ENCODE results near the gene PALLD.
"Not testable (repeated sequence)": the region's sequence is repeated elsewhere in the genome, so short reads cannot be mapped to it uniquely, and the experiment has no call there.

PALLD gene

GRCh38 chr4:168803732-168804131, 306.9 kb downstream of the PALLD start:
- H3K79me2 ChIP-seq (ENCODE audit: insufficient read depth, low read length): no peaks in the 10 kb centered on the region
- H3F3A ChIP-seq (ENCODE audit: insufficient read depth, low read length): no peaks in the 10 kb centered on the region
- no peak overlapping the region for H3K9ac ChIP-seq (ENCODE audit: low read length)
- no peak overlapping the region for H3K4me2 ChIP-seq (ENCODE audit: low read length)
- H2AFZ ChIP-seq (ENCODE audit: low read length): no peak overlapping the region
- no peak for TF ChIP-seq EZH2 (IDR thresholded peaks at IDR 0.05; ENCODE audit: borderline replicate concordance, low read length)
- TF ChIP-seq, protein P1, sequence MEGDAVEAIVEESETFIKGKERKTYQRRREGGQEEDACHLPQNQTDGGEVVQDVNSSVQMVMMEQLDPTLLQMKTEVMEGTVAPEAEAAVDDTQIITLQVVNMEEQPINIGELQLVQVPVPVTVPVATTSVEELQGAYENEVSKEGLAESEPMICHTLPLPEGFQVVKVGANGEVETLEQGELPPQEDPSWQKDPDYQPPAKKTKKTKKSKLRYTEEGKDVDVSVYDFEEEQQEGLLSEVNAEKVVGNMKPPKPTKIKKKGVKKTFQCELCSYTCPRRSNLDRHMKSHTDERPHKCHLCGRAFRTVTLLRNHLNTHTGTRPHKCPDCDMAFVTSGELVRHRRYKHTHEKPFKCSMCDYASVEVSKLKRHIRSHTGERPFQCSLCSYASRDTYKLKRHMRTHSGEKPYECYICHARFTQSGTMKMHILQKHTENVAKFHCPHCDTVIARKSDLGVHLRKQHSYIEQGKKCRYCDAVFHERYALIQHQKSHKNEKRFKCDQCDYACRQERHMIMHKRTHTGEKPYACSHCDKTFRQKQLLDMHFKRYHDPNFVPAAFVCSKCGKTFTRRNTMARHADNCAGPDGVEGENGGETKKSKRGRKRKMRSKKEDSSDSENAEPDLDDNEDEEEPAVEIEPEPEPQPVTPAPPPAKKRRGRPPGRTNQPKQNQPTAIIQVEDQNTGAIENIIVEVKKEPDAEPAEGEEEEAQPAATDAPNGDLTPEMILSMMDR (IDR thresholded peaks at IDR 0.05; ENCODE audit: low read length): no peak
- no peaks in the 10 kb centered on the region for H3K9me2 ChIP-seq (ENCODE audit: low read depth, low read length)
- no peaks in the 10 kb centered on the region for H3K27me3 ChIP-seq (ENCODE audit: insufficient read depth, low read length)
- no peak overlapping the region for H3K4me3 ChIP-seq (ENCODE audit: low read depth, low read length, poor library complexity, severe bottlenecking)
- no peaks in the 10 kb centered on the region for H3K9me3 ChIP-seq (ENCODE audit: low read length)
- no peaks in the 10 kb centered on the region for H3K36me3 ChIP-seq (ENCODE audit: insufficient read depth, low read length)
- H3K27ac ChIP-seq (ENCODE audit: low read depth, low read length, poor library complexity, severe bottlenecking): no peak overlapping the region
- H4K20me1 ChIP-seq (ENCODE audit: insufficient read depth, low read length): no peaks in the 10 kb centered on the region
- no peaks in the 10 kb centered on the region for H3K4me1 ChIP-seq (ENCODE audit: insufficient read depth, low read length, severe bottlenecking)

- Histone ChIP-seq H3K79me2 (ENCODE audit: insufficient read depth, low read length) (no peaks in the 10 kb centered on the region), H3K9ac (ENCODE audit: low read length) (no peak overlapping the region), H3K27me3 (ENCODE audit: insufficient read depth, low read length) (no peaks in the 10 kb centered on the region), H3K9me3 (ENCODE audit: low read length) (no peaks in the 10 kb centered on the region), H3K27ac (ENCODE audit: low read depth, low read length, poor library complexity, severe bottlenecking) (no peak overlapping the region), H3K4me3 (ENCODE audit: low read depth, low read length, poor library complexity, severe bottlenecking) (no peak overlapping the region), H3K9me2 (ENCODE audit: low read depth, low read length) (no peaks in the 10 kb centered on the region), H3F3A (ENCODE audit: insufficient read depth, low read length) (no peaks in the 10 kb centered on the region), H3K4me1 (ENCODE audit: insufficient read depth, low read length, severe bottlenecking) (no peaks in the 10 kb centered on the region), H2AFZ (ENCODE audit: low read length) (no peak overlapping the region), H4K20me1 (ENCODE audit: insufficient read depth, low read length) (no peaks in the 10 kb centered on the region), H3K4me2 (ENCODE audit: low read length) (no peak overlapping the region), H3K36me3 (ENCODE audit: insufficient read depth, low read length) (no peaks in the 10 kb centered on the region)
- TF ChIP-seq EZH2 (IDR thresholded peaks at IDR 0.05; ENCODE audit: borderline replicate concordance, low read length): no peak
- TF ChIP-seq, protein P1 (IDR thresholded peaks at IDR 0.05; ENCODE audit: low read length): no peak
Measured at GRCh38 chr4:168804146-168804545, 307.3 kb downstream of the PALLD start.

DNA sequence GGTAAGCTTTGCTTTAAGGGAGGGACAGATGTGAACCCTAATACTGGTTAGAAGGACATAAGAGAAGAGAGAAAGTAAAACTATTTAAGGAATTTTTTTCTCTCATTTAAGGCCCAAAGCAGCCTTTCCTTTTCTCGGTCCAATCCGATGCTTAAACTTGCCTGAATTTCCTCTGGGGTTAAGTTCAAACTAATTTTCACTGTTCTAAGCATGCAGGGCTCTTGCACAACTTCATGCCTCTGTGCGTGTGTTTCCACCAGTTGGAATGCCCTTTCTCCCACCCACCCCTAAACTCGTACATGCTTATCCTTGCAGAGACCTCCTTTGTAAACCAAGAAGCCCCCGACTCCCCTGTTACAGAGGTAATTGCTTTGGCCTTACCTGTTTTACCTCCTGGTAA, 308.5 kb downstream of the PALLD start:
- TF ChIP-seq, protein P1 (IDR thresholded peaks at IDR 0.05; ENCODE audit: low read length): no peak
- no peak for TF ChIP-seq EZH2 (IDR thresholded peaks at IDR 0.05; ENCODE audit: borderline replicate concordance, low read length)
- Histone ChIP-seq H3K79me2 (ENCODE audit: insufficient read depth, low read length) (no peaks in the 10 kb centered on the region), H3K27ac (ENCODE audit: low read depth, low read length, poor library complexity, severe bottlenecking) (no peak overlapping the region), H3K36me3 (ENCODE audit: insufficient read depth, low read length) (no peaks in the 10 kb centered on the region), H3K4me2 (ENCODE audit: low read length) (no peak overlapping the region), H3K9me3 (ENCODE audit: low read length) (no peaks in the 10 kb centered on the region), H4K20me1 (ENCODE audit: insufficient read depth, low read length) (no peaks in the 10 kb centered on the region), H2AFZ (ENCODE audit: low read length) (no peak overlapping the region), H3K4me3 (ENCODE audit: low read depth, low read length, poor library complexity, severe bottlenecking) (no peak overlapping the region), H3K9me2 (ENCODE audit: low read depth, low read length) (no peaks in the 10 kb centered on the region), H3K4me1 (ENCODE audit: insufficient read depth, low read length, severe bottlenecking) (no peaks in the 10 kb centered on the region), H3K27me3 (ENCODE audit: insufficient read depth, low read length) (no peaks in the 10 kb centered on the region), H3K9ac (ENCODE audit: low read length) (no peak overlapping the region), H3F3A (ENCODE audit: insufficient read depth, low read length) (no peaks in the 10 kb centered on the region)

- not testable (repeated sequence) for H3F3A ChIP-seq (ENCODE audit: insufficient read depth, low read length); H3K4me1 ChIP-seq (ENCODE audit: insufficient read depth, low read length, severe bottlenecking); H2AFZ ChIP-seq (ENCODE audit: low read length); H3K9me3 ChIP-seq (ENCODE audit: low read length); H3K4me3 ChIP-seq (ENCODE audit: low read depth, low read length, poor library complexity, severe bottlenecking); H3K27ac ChIP-seq (ENCODE audit: low read depth, low read length, poor library complexity, severe bottlenecking); H3K4me2 ChIP-seq (ENCODE audit: low read length); H3K79me2 ChIP-seq (ENCODE audit: insufficient read depth, low read length); H3K9me2 ChIP-seq (ENCODE audit: low read depth, low read length); H3K27me3 ChIP-seq (ENCODE audit: insufficient read depth, low read length); H3K36me3 ChIP-seq (ENCODE audit: insufficient read depth, low read length); H4K20me1 ChIP-seq (ENCODE audit: insufficient read depth, low read length); H3K9ac ChIP-seq (ENCODE audit: low read length)
Measured at GRCh38 chr4:168806247-168806646, 309.4 kb downstream of the PALLD start.
